CD4-positive, alpha-beta T cell treated with Interferon gamma for 1 hour (primary cell): ENCODE results near the gene RUNDC3A.

Source experiments
- DNase-seq: peaks from one replicate; pipeline ENCODE4 v3.0.0-alpha.2; 2020

Gene RUNDC3A

GRCh38 chr17:44308320-44308818 lies at the start of gene RUNDC3A:
Gene RUNDC3A, plus strand, starts transcription at chr17:44308601. Its CDS starts 232 bp downstream, at chr17:44308833.
- peak; percentile 85 for DNase-seq

- DNase-seq = no peak
Observed at GRCh38 chr17:44258811-44259351, 49.5 kb upstream of the RUNDC3A start.

- DNase-seq = no peak
Observed at GRCh38 chr17:44260296-44260695, 48.1 kb upstream of the RUNDC3A start.

GRCh38 chr17:44262654-44263225 lies 45.7 kb upstream of the RUNDC3A start:
- DNase-seq = no peak

- DNase-seq = no peak
Observed at GRCh38 chr17:44263345-44263902, 45.0 kb upstream of the RUNDC3A start.

GRCh38 chr17:44266402-44267164 lies 41.8 kb upstream of the RUNDC3A start:
- no peak for DNase-seq

- no peak for DNase-seq
Observed at GRCh38 chr17:44267165-44267455, 41.3 kb upstream of the RUNDC3A start.

- no peak for DNase-seq
Observed at GRCh38 chr17:44267818-44268490, 40.4 kb upstream of the RUNDC3A start, which contains the start of gene SLC4A1. Gene SLC4A1, minus strand, starts transcription at chr17:44268135. Its CDS starts 5,269 bp downstream, at chr17:44262866.

GRCh38 chr17:44268709-44269534 lies 39.5 kb upstream of the RUNDC3A start:
- no peak for DNase-seq

GRCh38 chr17:44269535-44270240 lies 38.7 kb upstream of the RUNDC3A start:
- no peak for DNase-seq

GRCh38 chr17:44272321-44272951 lies 36.0 kb upstream of the RUNDC3A start:
- DNase-seq = no peak

GRCh38 chr17:44272954-44273353 lies 35.4 kb upstream of the RUNDC3A start:
- no peak for DNase-seq

GRCh38 chr17:44273607-44274006 lies 34.8 kb upstream of the RUNDC3A start:
- DNase-seq = no peak

- DNase-seq = no peak
Observed at GRCh38 chr17:44277976-44278375, 30.4 kb upstream of the RUNDC3A start.

- no peak for DNase-seq
Observed at GRCh38 chr17:44279346-44279665, 29.1 kb upstream of the RUNDC3A start.

GRCh38 chr17:44279666-44280391 lies 28.6 kb upstream of the RUNDC3A start:
- peak; percentile 77 for DNase-seq

GRCh38 chr17:44280392-44280937 lies 27.9 kb upstream of the RUNDC3A start:
- no peak for DNase-seq

- no peak for DNase-seq
Observed at GRCh38 chr17:44281570-44281969, 26.8 kb upstream of the RUNDC3A start.

- DNase-seq = no peak
Observed at GRCh38 chr17:44282264-44282663, 26.1 kb upstream of the RUNDC3A start.

- no peak for DNase-seq
Observed at GRCh38 chr17:44283344-44284023, 24.9 kb upstream of the RUNDC3A start.
